Gastroesophageal sphincter (tissue), 4 donors: Measurements from ENCODE around the gene VIPR2. TPM values are rescaled to one million over a fixed set of nuclear protein-coding genes. Genes with fewer than 3 reads are reported as not detected.

Experiments used
- ATAC-seq: fragments of 150-250 bp; one replicate; pipeline ENCODE4 v1.9.1; 2016; ENCODE audit warnings: mild to moderate bottlenecking, moderate library complexity
- H3K27ac ChIP-seq, 4 donors: fragments of 200-600 bp; sonication (generic) in 3 of 4; 1 replicate in 3 of 4; 2 replicates in 1 of 4; pipeline ENCODE4 v1.5.1; 2016 to 2019
- H3K27me3 ChIP-seq: fragments of 200-600 bp; sonication (generic); one replicate; pipeline ENCODE4 v1.5.1; 2019
- H3K36me3 ChIP-seq, 2 donors: fragments of 200-600 bp; sonication (generic); one replicate each; pipeline ENCODE4 v1.5.1; 2019; ENCODE audit warnings: control low read depth in 1 of 2
- H3K4me1 ChIP-seq, 3 donors: fragments of 200-600 bp; sonication (generic); 1 replicate in 2 of 3; 2 replicates in 1 of 3; pipeline ENCODE4 v1.5.1; 2016 to 2019; ENCODE audit warnings: control low read depth in 2 of 3
- H3K4me3 ChIP-seq, 2 donors: fragments of 200-600 bp; sonication (generic); one replicate each; pipeline ENCODE4 v1.5.1; 2019; ENCODE audit warnings: mild to moderate bottlenecking in 1 of 2, moderate library complexity in 1 of 2
- H3K9me3 ChIP-seq, 3 donors: fragments of 200-600 bp; sonication (generic); one replicate each; pipeline ENCODE4 v1.5.1; 2017 to 2019; ENCODE audit warnings: control low read depth in 2 of 3
- CTCF ChIP-seq, 4 experiments: fragments of 200-600 bp in 2 of 4; fragments of 450-650 bp in 2 of 4; sonication (generic) in 1 of 4; IDR thresholded peaks; one replicate each; pipeline ENCODE4 v1.5.1; 2017 to 2019; ENCODE audit warnings: antibody characterized with exemption in 4 of 4, mild to moderate bottlenecking in 2 of 4, moderate library complexity in 2 of 4
- EP300 ChIP-seq: sonication (generic); formaldehyde crosslinking; IDR thresholded peaks from one replicate; pipeline ENCODE4 v1.6.1; 2017; ENCODE audit warnings: antibody characterized with exemption, mild to moderate bottlenecking
- POLR2A ChIP-seq, 2 donors: fragments of 450-650 bp; IDR thresholded peaks; one replicate each; pipeline ENCODE4 v1.6.1; 2017; ENCODE audit warnings: antibody characterized with exemption in 2 of 2, mild to moderate bottlenecking in 2 of 2, moderate library complexity in 1 of 2
- POLR2AphosphoS5 ChIP-seq: sonication (generic); formaldehyde crosslinking; IDR thresholded peaks from one replicate; pipeline ENCODE4 v1.6.1; 2017; ENCODE audit warnings: antibody characterized with exemption
- WGBS, 2 donors: methylation state at CpG; one replicate each; pipeline ENCODE4 v1.1.5; 2018; ENCODE audit warnings: low coverage in 1 of 2; 5-methylcytosine and 5-hydroxymethylcytosine counted together
- total RNA-seq, 4 donors: library from RNA; depleted of rRNA; stranded (reverse); fragments of >200 nt; gene quantifications; one replicate each; pipeline ENCODE4 v1.1.0, GENCODE V29; 2016

Gene VIPR2
- total RNA-seq, 4 donors from 2014 or later, result 13.3 to 52.5 (median 27.4) TPM

- no peaks in the 10 kb centered on the region for H3K9me3 ChIP-seq
- ATAC-seq, result no peak
- H3K27ac ChIP-seq, result no peak overlapping the region
- H3K4me3 ChIP-seq, result no peak overlapping the region
- no peaks in the 10 kb centered on the region for H3K36me3 ChIP-seq
- peaks cover 8% of the 10 kb centered on the region for H3K27me3 ChIP-seq
- peaks cover 0 to 46% (median 3%) of the 10 kb centered on the region in 3 donors for H3K4me1 ChIP-seq
- 90 to 92% methylated on average over 7 to 12 of the region's 26 CpGs for WGBS, 2 donors
- TF ChIP-seq POLR2AphosphoS5 (no peak), CTCF (IDR thresholded peaks at IDR 0.05) (no peak), POLR2A (IDR thresholded peaks at IDR 0.05) (no peak), EP300 (no peak)
These were observed 78.7 kb downstream of the VIPR2 start for GRCh38 chr7:159065852-159066480.

- TF ChIP-seq POLR2A (IDR thresholded peaks at IDR 0.05) (no peak), EP300 (no peak), POLR2AphosphoS5 (no peak), CTCF (IDR thresholded peaks at IDR 0.05) (no peak)
- no peak overlapping the region for H3K4me3 ChIP-seq
- H3K27ac ChIP-seq, result no peak overlapping the region
- peaks cover 0 to 36% (median 3%) of the 10 kb centered on the region in 3 donors for H3K4me1 ChIP-seq
- H3K36me3 ChIP-seq, result no peaks in the 10 kb centered on the region
- peak; percentile 44 for ATAC-seq
- 72 to 80% methylated on average over 2 to 4 of the region's 23 CpGs for WGBS, 2 donors
- peaks cover 8% of the 10 kb centered on the region for H3K27me3 ChIP-seq
- H3K9me3 ChIP-seq, result no peaks in the 10 kb centered on the region
These were observed 79.7 kb downstream of the VIPR2 start for GRCh38 chr7:159064816-159065510.

GRCh38 chr7:159064121-159064815, 80.4 kb downstream of the VIPR2 start:
- TF ChIP-seq CTCF (IDR thresholded peaks at IDR 0.05) (no peak), POLR2AphosphoS5 (no peak), POLR2A (IDR thresholded peaks at IDR 0.05) (no peak), EP300 (no peak)
- H3K27ac ChIP-seq, result no peak overlapping the region
- no peak overlapping the region for H3K4me3 ChIP-seq
- no peaks in the 10 kb centered on the region for H3K9me3 ChIP-seq
- H3K27me3 ChIP-seq, result peaks cover 8% of the 10 kb centered on the region
- no peaks in the 10 kb centered on the region for H3K36me3 ChIP-seq
- peaks cover 0 to 29% (median 3%) of the 10 kb centered on the region in 3 donors for H3K4me1 ChIP-seq
- ATAC-seq, result no peak
- 100% methylated on average over 6 of the region's 48 CpGs; no CpG with 5 or more reads in 1 of the 2 donors for WGBS, 2 donors

GRCh38 chr7:159063046-159063840, 81.4 kb downstream of the VIPR2 start:
- ATAC-seq, result no peak
- Histone ChIP-seq H3K4me3 (no peak overlapping the region), H3K27me3 (peaks cover 8% of the 10 kb centered on the region), H3K36me3 (no peaks in the 10 kb centered on the region), H3K4me1 (peaks cover 0 to 19% (median 3%) of the 10 kb centered on the region in 3 donors), H3K9me3 (no peaks in the 10 kb centered on the region), H3K27ac (no peak overlapping the region)
- no CpG with 5 or more reads among the region's 56 CpGs for WGBS, 2 donors
- TF ChIP-seq EP300, result no peak
- no peak for TF ChIP-seq POLR2A (IDR thresholded peaks at IDR 0.05)
- no peak for TF ChIP-seq POLR2AphosphoS5
- TF ChIP-seq CTCF (IDR thresholded peaks at IDR 0.05), result no peak
